HepG2 (cell line): ENCODE results near the gene HPD. TPM values are rescaled to one million over a fixed set of nuclear protein-coding genes. Genes with fewer than 3 reads are reported as not detected.
A peak's percentile ranks its signal among the peaks of the same experiment; 100 is the strongest.

Experiments
- ATAC-seq: fragments of 200-7000 bp; cut with Tn5 transposase; 3 replicates; pipeline ENCODE4 v1.9.1; 2020; ENCODE audit warnings: mild to moderate bottlenecking, moderate library complexity
- BruUV-seq: library from RNA; stranded (reverse); fragments of 400-500 nt; replicated peaks from 2 replicates; lab custom pipeline; 2021; lab: Mats Ljungman, UMichigan
- CTCF ChIA-PET: fragments of 300-600 bp; formaldehyde crosslinking; extraction: SDS; loops from one replicate; lab custom pipeline; 2021; ENCODE audit warnings: low total read pairs, inconsistent platforms, low intra/inter-chr PET ratio; lab: Yijun Ruan, JAX
- POLR2A ChIA-PET: fragments of 350-600 bp; sonication (Branson Sonifier 250); formaldehyde crosslinking; loops from one replicate; lab custom pipeline; 2020; ENCODE audit warnings: antibody characterized with exemption, inconsistent platforms; lab: Yijun Ruan, JAX
- DNase-seq: peaks from one replicate; pipeline ENCODE4 v3.0.0-alpha.2; 2015; ENCODE audit warnings: low spot score
- FAIRE-seq: peaks from 3 replicates; lab custom pipeline; 2011; peaks lifted over from hg19 to GRCh38; lab: Jason Lieb, UNC
- H2AFZ ChIP-seq: one replicate; pipeline ENCODE4 v1.6.1; 2011; ENCODE audit warnings: low read length, inconsistent platforms
- H3K27ac ChIP-seq: fragments of 300-600 bp; 3 replicates; pipeline ENCODE4 v1.8.0; 2011; ENCODE audit warnings: mixed run types, mild to moderate bottlenecking, mixed read lengths, low read length, inconsistent platforms; ENCODE audit not compliant: insufficient read depth; ENCODE audit errors: extremely low read length
- H3K27me3 ChIP-seq, 2 experiments: fragments of 200-600 bp in 1 of 2; 2 replicates in 1 of 2; 3 replicates in 1 of 2; pipeline versions ENCODE4 v1.6.0 to v1.8.0; 2011; ENCODE audit warnings: low read length in 2 of 2, mild to moderate bottlenecking in 2 of 2, moderate library complexity in 2 of 2, inconsistent platforms in 1 of 2; ENCODE audit not compliant: insufficient read depth in 2 of 2, control insufficient read depth in 1 of 2
- H3K36me3 ChIP-seq, 2 experiments: fragments of 200-600 bp in 1 of 2; replicated peaks in 1 of 2; 2 replicates in 1 of 2; 3 replicates in 1 of 2; pipeline versions ENCODE4 v1.5.1 to v1.8.0; 2011; ENCODE audit warnings: low read length in 2 of 2, inconsistent platforms in 1 of 2; ENCODE audit not compliant: insufficient read depth in 2 of 2, control insufficient read depth in 1 of 2
- H3K4me1 ChIP-seq: 2 replicates; pipeline ENCODE4 v1.5.1; 2012; ENCODE audit warnings: low read length, inconsistent platforms; ENCODE audit not compliant: insufficient read depth
- H3K4me2 ChIP-seq: 2 replicates; pipeline ENCODE4 v1.6.0; 2011; ENCODE audit warnings: low read depth, low read length, inconsistent platforms
- H3K4me3 ChIP-seq, 3 experiments: fragments of 200-600 bp in 1 of 3; sonication (generic), shearing (Covaris generic) in 1 of 3; replicated peaks in 1 of 3; 2 replicates each; pipeline ENCODE4 v1.5.1; 2011 to 2016; ENCODE audit warnings: low read length in 3 of 3, inconsistent platforms in 2 of 3, low read depth in 2 of 3, mild to moderate bottlenecking in 2 of 3, control low read depth in 1 of 3, mixed read lengths in 1 of 3; ENCODE audit not compliant: insufficient read depth in 1 of 3
- H3K79me2 ChIP-seq: one replicate; pipeline ENCODE4 v1.6.1; 2011; ENCODE audit warnings: low read length, inconsistent platforms; ENCODE audit not compliant: insufficient read depth
- H3K9ac ChIP-seq: 2 replicates; pipeline ENCODE4 v1.6.0; 2011; ENCODE audit warnings: mild to moderate bottlenecking, low read depth, low read length, inconsistent platforms; ENCODE audit not compliant: insufficient read depth
- H3K9me3 ChIP-seq: 2 replicates; pipeline ENCODE4 v1.5.1; 2012; ENCODE audit warnings: mild to moderate bottlenecking, low read length
- H4K20me1 ChIP-seq: 2 replicates; pipeline ENCODE4 v1.6.0; 2011; ENCODE audit warnings: inconsistent platforms, mild to moderate bottlenecking, low read length, moderate library complexity; ENCODE audit not compliant: insufficient read depth
- AGO2 ChIP-seq: fragments of 200-400 bp; formaldehyde crosslinking; optimal IDR thresholded peaks from 2 replicates; pipeline ENCODE3; 2017; ENCODE audit warnings: mild to moderate bottlenecking, low read depth, low read length, moderate library complexity
- CAMTA2 ChIP-seq: sonication (generic); formaldehyde crosslinking; IDR thresholded peaks from 2 replicates; pipeline ENCODE4 v1.4.0; 2020; ENCODE audit warnings: mild to moderate bottlenecking, missing genetic modification reagents, borderline replicate concordance
- CBFB ChIP-seq: sonication (generic); formaldehyde crosslinking; IDR thresholded peaks from 2 replicates; pipeline ENCODE4 v1.4.0; 2020; ENCODE audit warnings: missing genetic modification reagents
- RBM22 ChIP-seq: fragments of 200-400 bp; formaldehyde crosslinking; optimal IDR thresholded peaks from 2 replicates; pipeline ENCODE3; 2017; ENCODE audit warnings: mild to moderate bottlenecking, low read length, moderate library complexity
- SSRP1 ChIP-seq: IDR thresholded peaks from 2 replicates; pipeline ENCODE4 v1.6.1; 2016; ENCODE audit warnings: control low read depth
- ZBTB3 ChIP-seq: sonication (generic); formaldehyde crosslinking; IDR thresholded peaks from 2 replicates; pipeline ENCODE4 v1.4.0; 2020; ENCODE audit warnings: low read depth, mild to moderate bottlenecking, moderate library complexity, missing genetic modification reagents, borderline replicate concordance
- ZC3H13 ChIP-seq: sonication (generic); formaldehyde crosslinking; IDR thresholded peaks from 2 replicates; pipeline ENCODE4 v1.8.1; 2023; ENCODE audit warnings: mild to moderate bottlenecking, missing genetic modification reagents, moderate library complexity
- ZNF740 ChIP-seq: sonication (generic); formaldehyde crosslinking; IDR thresholded peaks from 2 replicates; pipeline ENCODE4 v1.4.0; 2020; ENCODE audit warnings: missing genetic modification reagents
- WGBS: methylation state at CpG from one replicate; pipeline ENCODE4 v1.1.6; 2017; ENCODE audit warnings: low lambda C conversion rate; 5-methylcytosine and 5-hydroxymethylcytosine counted together
- in situ Hi-C: cut with HindIII; loops from 2 replicates; pipeline ENCODE4 v1.10.0; 2017; ENCODE audit warnings: low pct_unique_long_range_greater_than_20kb; ENCODE audit not compliant: extremely low pct_ligation_motif_present
- intact Hi-C: fragments of 100-400 bp; cut with micrococcal nuclease; formaldehyde crosslinking; loops from one replicate; pipeline ENCODE4 v1.10.0; 2022; ENCODE audit not compliant: unreplicated experiment
- polyA plus RNA-seq, 8 experiments: library from polyadenylated mRNA; depleted of rRNA in 3 of 8; stranded (reverse) in 7 of 8; unstranded in 1 of 8; fragments of >200 nt; fragmentation: Illumina TruSeq in 4 of 8; extraction: Trizol in 4 of 8; gene quantifications; 2 replicates each; pipeline versions ENCODE4 v1.2.1 to v1.2.3, GENCODE V29; 2011 to 2016; ENCODE audit warnings: low read depth in 4 of 8, missing spikeins in 1 of 8, mixed read lengths in 1 of 8; ENCODE audit not compliant: insufficient read depth in 1 of 8
- total RNA-seq, 5 experiments: library from RNA; depleted of rRNA; stranded (reverse); fragments of >200 nt; fragmentation: Illumina TruSeq; extraction: Trizol; gene quantifications; 2 replicates each; pipeline ENCODE4 v1.2.3, GENCODE V29; 2016; ENCODE audit warnings: low read depth in 1 of 5

Gene HPD
- total and polyA plus RNA-seq, 2 of the 13 experiments (the other 11 are each of a cell fraction or from before 2014, with no cell fraction given): 120 to 195 TPM

DNA sequence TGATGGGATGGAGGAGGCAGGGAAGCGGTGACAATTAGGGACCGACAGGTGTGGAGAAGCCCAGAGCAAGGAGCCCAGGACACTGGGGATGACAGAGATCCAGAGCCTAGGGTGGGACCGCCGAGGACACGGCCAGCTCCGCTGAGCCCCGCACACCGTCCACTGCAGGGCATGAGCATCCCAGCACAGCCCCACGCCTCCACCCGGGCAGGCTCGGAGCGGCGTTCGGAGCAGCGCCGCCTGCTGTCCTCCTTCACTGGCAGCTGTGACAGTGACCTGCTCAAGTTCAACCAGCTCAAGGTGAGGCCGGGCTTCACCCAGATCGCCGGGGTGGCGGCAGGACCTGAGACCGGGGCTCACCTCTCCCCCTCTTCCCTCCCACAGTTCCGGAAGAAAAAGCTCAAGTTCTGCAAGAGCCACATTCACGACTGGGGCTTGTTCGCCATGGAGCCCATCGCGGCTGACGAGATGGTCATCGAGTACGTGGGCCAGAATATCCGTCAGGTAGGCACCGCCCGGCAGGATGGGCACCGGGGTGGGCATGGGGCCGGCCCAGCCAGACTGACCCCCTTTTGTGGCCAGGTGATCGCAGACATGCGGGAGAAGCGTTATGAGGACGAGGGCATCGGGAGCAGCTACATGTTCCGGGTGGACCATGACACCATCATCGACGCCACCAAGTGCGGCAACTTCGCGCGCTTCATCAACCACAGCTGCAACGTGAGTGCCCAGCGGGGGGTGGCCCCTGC lies 31.1 kb downstream of the HPD start:
- FAIRE-seq: no peak
- CTCF ChIA-PET: no interaction called here
- no peak for TF ChIP-seq CAMTA2 (CRISPR knock-in tag)
- TF ChIP-seq AGO2: peak; percentile 62

DNA sequence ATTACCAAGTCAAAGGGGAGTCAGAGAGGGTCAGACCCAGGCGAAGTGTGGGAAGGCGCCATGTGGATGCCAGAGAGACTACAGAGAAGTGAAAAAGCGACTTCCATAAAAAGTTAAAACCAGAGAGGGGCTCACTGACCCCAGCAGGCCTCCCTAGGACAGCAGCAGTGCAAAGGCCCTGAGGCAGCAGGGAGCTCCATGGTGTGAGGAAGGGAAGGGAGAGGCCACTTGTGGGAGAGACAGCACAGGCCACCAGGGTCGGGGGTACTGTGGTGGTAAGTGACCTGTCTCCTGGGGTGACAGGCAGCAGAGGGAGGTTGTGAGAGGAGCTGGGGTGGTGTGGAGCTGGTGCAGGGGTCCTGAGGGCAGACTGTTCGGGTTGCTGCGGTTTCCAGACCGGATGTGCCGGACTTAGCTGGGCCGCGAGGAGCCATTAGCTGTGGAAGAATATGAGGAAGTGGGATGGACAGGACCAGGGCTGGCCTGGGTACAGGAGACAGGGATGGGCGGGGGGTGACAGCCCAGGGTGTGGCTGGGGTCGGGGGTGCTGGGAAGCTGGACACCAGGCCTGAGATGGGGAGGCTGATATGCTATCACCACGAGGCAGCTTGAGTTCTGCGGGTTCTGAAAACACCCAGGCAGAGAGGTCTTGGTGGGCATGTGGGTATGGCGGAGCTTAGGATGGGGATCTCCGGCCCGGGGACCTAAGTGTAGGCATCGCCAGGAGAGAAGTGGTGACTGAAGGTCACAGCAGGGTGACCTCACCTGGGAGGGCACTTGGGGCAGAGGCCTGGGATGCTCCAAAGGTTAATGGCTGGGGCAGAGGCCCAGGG lies 32.1 kb downstream of the HPD start:
- no peak for DNase-seq
- peaks cover 24 to 48% of the 10 kb centered on the region in 2 experiments for H3K36me3 ChIP-seq
- H4K20me1 ChIP-seq: no peaks in the 10 kb centered on the region
- no peak overlapping the region for H2AFZ ChIP-seq
- intact Hi-C loops (no loop called here), in situ Hi-C loops (no loop called here)
- BruUV-seq: no TSS peak
- no peaks in the 10 kb centered on the region for H3K79me2 ChIP-seq
- no peak overlapping the region for H3K4me3 ChIP-seq
- CTCF ChIA-PET: no interaction called here
- no peak for ATAC-seq
- FAIRE-seq: no peak
- POLR2A ChIA-PET: interaction anchor here (1.3 to 2.5 kb wide), 3 partner anchors 32 to 62 kb away, joined by 4 to 7 read pairs (median 4); partner anchors contain the start of gene PSMD9
- no peaks in the 10 kb centered on the region for H3K27me3 ChIP-seq
- H3K4me2 ChIP-seq: no peak overlapping the region
- no peak overlapping the region for H3K27ac ChIP-seq
- 92% methylated on average over 18 of the region's 18 CpGs for WGBS
- H3K4me1 ChIP-seq: no peaks in the 10 kb centered on the region
- no peak overlapping the region for H3K9ac ChIP-seq
- TF ChIP-seq ZC3H13 (no peak), ZNF740 (CRISPR knock-in tag) (no peak), SSRP1 (CRISPR knock-in tag) (no peak), ZBTB3 (CRISPR knock-in tag) (no peak), RBM22 (peak; percentile 57), AGO2 (peak; percentile 79), CBFB (CRISPR knock-in tag) (no peak)
- TF ChIP-seq, all 625 proteins: peak for 2
- H3K9me3 ChIP-seq: no peaks in the 10 kb centered on the region

More for the DNA sequence above, 31.1 kb downstream of the HPD start:
- H3K9ac ChIP-seq: no peak overlapping the region
- no peak for DNase-seq
- peak; percentile 20 for ATAC-seq
- in situ Hi-C loops (no loop called here), intact Hi-C loops (no loop called here)
- peaks cover 25 to 48% of the 10 kb centered on the region in 2 experiments for H3K36me3 ChIP-seq
- no peak overlapping the region for H3K27ac ChIP-seq
- H3K79me2 ChIP-seq: no peaks in the 10 kb centered on the region
- BruUV-seq: no TSS peak
- no peaks in the 10 kb centered on the region for H3K9me3 ChIP-seq
- no peaks in the 10 kb centered on the region for H3K4me1 ChIP-seq
- POLR2A ChIA-PET: interaction anchor here (1.3 to 2.5 kb wide), 3 partner anchors 33 to 61 kb away, joined by 4 to 7 read pairs (median 4); partner anchors contain the start of gene PSMD9
- no peaks in the 10 kb centered on the region for H3K27me3 ChIP-seq
- 96% methylated on average over 28 of the region's 48 CpGs for WGBS
- no peaks in the 10 kb centered on the region for H4K20me1 ChIP-seq
- H2AFZ ChIP-seq: no peak overlapping the region
- no peak overlapping the region for H3K4me3 ChIP-seq
- no peak overlapping the region for H3K4me2 ChIP-seq
